ENCODE data around the gene SPATA6.

GRCh38 chr1:48249868-48250267 lies 222.1 kb downstream of the SPATA6 start:
- TF ChIP-seq POLR2A (IDR thresholded peaks at IDR 0.05) (no peak), CTCF (IDR thresholded peaks at IDR 0.05 in 4 of 5, conservative IDR thresholded peaks at IDR 0.05 in 1 of 5) (no peak)
